ENCODE measurements around the gene RBM17.

RBM17 gene

GRCh38 chr10:6091630-6092029, 2.8 kb downstream of the RBM17 start:
- H3K36me3 ChIP-seq (ENCODE audit: insufficient read depth, low read length), result peaks cover 13% of the 10 kb centered on the region
- H4K20me1 ChIP-seq (ENCODE audit: insufficient read depth, low read length), result peaks cover 64% of the 10 kb centered on the region
- no peak overlapping the region; a peak in 1 of 4 replicates for H3K4me3 ChIP-seq (ENCODE audit: low read depth in 1 of 2, low read length in 2 of 2)
- ATAC-seq (ENCODE audit: insufficient read depth, low read depth) (no peak), DNase-seq (peak; percentile 27)
- H3K9ac ChIP-seq (ENCODE audit: low read depth, low read length), result peak overlapping the region; percentile 22; the same call in 1 of the 2 replicates
- TF ChIP-seq CTCF (IDR thresholded peaks at IDR 0.05; ENCODE audit: borderline replicate concordance, extremely low read depth, low read length, poor library complexity, severe bottlenecking) (no peak), EZH2 (IDR thresholded peaks at IDR 0.05; ENCODE audit: borderline replicate concordance, low read depth, low read length, severe bottlenecking) (no peak)
- no peak overlapping the region for H3K27ac ChIP-seq (ENCODE audit: low read length)
- H3K4me1 ChIP-seq (ENCODE audit: insufficient read depth, low read length), result peaks cover 34% of the 10 kb centered on the region
- peaks cover 80% of the 10 kb centered on the region for H3K79me2 ChIP-seq (ENCODE audit: insufficient read depth, low read length)
- peak overlapping the region; percentile 55 for H3K4me2 ChIP-seq (ENCODE audit: insufficient read depth, low read length)
- no peaks in the 10 kb centered on the region for H3K9me3 ChIP-seq (ENCODE audit: insufficient read depth, low read length, severe bottlenecking)
- no peak overlapping the region for H2AFZ ChIP-seq (ENCODE audit: low read depth, low read length)
- H3K27me3 ChIP-seq (ENCODE audit: insufficient read depth, low read length, poor library complexity), result no peaks in the 10 kb centered on the region

- Histone ChIP-seq H3K4me3 (ENCODE audit: low read depth in 1 of 2, low read length in 2 of 2) (no peak overlapping the region), H3K36me3 (ENCODE audit: insufficient read depth, low read length) (peaks cover 24% of the 10 kb centered on the region), H3K27me3 (ENCODE audit: insufficient read depth, low read length, poor library complexity) (no peaks in the 10 kb centered on the region), H3K79me2 (ENCODE audit: insufficient read depth, low read length) (peaks cover 91% of the 10 kb centered on the region), H4K20me1 (ENCODE audit: insufficient read depth, low read length) (peaks cover 75% of the 10 kb centered on the region), H3K27ac (ENCODE audit: low read length) (no peak overlapping the region), H3K9me3 (ENCODE audit: insufficient read depth, low read length, severe bottlenecking) (no peaks in the 10 kb centered on the region), H2AFZ (ENCODE audit: low read depth, low read length) (no peak overlapping the region), H3K4me2 (ENCODE audit: insufficient read depth, low read length) (no peak overlapping the region; the same call in 1 of the 2 replicates), H3K4me1 (ENCODE audit: insufficient read depth, low read length) (peaks cover 31% of the 10 kb centered on the region), H3K9ac (ENCODE audit: low read depth, low read length) (no peak overlapping the region)
- ATAC-seq (ENCODE audit: insufficient read depth, low read depth), result no peak
- no peak for DNase-seq
- TF ChIP-seq CTCF (IDR thresholded peaks at IDR 0.05; ENCODE audit: borderline replicate concordance, extremely low read depth, low read length, poor library complexity, severe bottlenecking), result no peak
- TF ChIP-seq EZH2 (IDR thresholded peaks at IDR 0.05; ENCODE audit: borderline replicate concordance, low read depth, low read length, severe bottlenecking), result no peak
Measured at GRCh38 chr10:6092731-6093130, 3.9 kb downstream of the RBM17 start.

- peaks cover 76% of the 10 kb centered on the region for H4K20me1 ChIP-seq (ENCODE audit: insufficient read depth, low read length)
- H3K4me3 ChIP-seq (ENCODE audit: low read depth in 1 of 2, low read length in 2 of 2), result no peak overlapping the region
- H3K27ac ChIP-seq (ENCODE audit: low read length), result no peak overlapping the region
- peaks cover 98% of the 10 kb centered on the region for H3K79me2 ChIP-seq (ENCODE audit: insufficient read depth, low read length)
- H3K4me1 ChIP-seq (ENCODE audit: insufficient read depth, low read length), result peaks cover 15% of the 10 kb centered on the region
- TF ChIP-seq EZH2 (IDR thresholded peaks at IDR 0.05; ENCODE audit: borderline replicate concordance, low read depth, low read length, severe bottlenecking) (no peak), CTCF (IDR thresholded peaks at IDR 0.05; ENCODE audit: borderline replicate concordance, extremely low read depth, low read length, poor library complexity, severe bottlenecking) (no peak)
- no peak for ATAC-seq (ENCODE audit: insufficient read depth, low read depth)
- no peak overlapping the region for H2AFZ ChIP-seq (ENCODE audit: low read depth, low read length)
- H3K4me2 ChIP-seq (ENCODE audit: insufficient read depth, low read length), result no peak overlapping the region
- no peaks in the 10 kb centered on the region for H3K27me3 ChIP-seq (ENCODE audit: insufficient read depth, low read length, poor library complexity)
- no peaks in the 10 kb centered on the region for H3K9me3 ChIP-seq (ENCODE audit: insufficient read depth, low read length, severe bottlenecking)
- no peak overlapping the region for H3K9ac ChIP-seq (ENCODE audit: low read depth, low read length)
- H3K36me3 ChIP-seq (ENCODE audit: insufficient read depth, low read length), result peaks cover 52% of the 10 kb centered on the region
- no peak for DNase-seq
Measured at GRCh38 chr10:6095810-6096570, 7.2 kb downstream of the RBM17 start.

All from DND-41 (cell line).